Measurements from ENCODE around the gene SERP2.

DNA sequence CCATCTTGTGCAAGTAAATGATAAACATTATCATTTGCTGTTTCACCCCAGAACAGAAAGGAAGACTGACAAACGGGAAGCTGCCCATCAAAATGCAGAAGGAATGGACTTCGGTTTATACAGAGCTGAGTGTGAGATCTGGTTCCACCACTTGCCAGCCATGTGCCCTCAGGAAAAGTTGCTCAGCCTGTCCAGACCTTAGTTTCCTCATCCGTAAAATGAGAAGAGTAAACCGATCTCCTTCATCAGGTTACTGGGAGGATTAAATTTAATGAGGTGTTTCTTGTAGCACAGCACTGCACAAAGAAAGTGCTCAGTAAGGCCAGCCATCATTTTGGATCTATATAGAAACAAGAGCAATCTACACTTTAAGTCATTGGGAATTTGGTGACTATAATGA lies 36.7 kb upstream of the SERP2 start:
- TF ChIP-seq, protein P1, sequence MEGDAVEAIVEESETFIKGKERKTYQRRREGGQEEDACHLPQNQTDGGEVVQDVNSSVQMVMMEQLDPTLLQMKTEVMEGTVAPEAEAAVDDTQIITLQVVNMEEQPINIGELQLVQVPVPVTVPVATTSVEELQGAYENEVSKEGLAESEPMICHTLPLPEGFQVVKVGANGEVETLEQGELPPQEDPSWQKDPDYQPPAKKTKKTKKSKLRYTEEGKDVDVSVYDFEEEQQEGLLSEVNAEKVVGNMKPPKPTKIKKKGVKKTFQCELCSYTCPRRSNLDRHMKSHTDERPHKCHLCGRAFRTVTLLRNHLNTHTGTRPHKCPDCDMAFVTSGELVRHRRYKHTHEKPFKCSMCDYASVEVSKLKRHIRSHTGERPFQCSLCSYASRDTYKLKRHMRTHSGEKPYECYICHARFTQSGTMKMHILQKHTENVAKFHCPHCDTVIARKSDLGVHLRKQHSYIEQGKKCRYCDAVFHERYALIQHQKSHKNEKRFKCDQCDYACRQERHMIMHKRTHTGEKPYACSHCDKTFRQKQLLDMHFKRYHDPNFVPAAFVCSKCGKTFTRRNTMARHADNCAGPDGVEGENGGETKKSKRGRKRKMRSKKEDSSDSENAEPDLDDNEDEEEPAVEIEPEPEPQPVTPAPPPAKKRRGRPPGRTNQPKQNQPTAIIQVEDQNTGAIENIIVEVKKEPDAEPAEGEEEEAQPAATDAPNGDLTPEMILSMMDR (tag by site-specific recombination; IDR thresholded peaks at IDR 0.05), result no peak
- TF ChIP-seq, protein P2, sequence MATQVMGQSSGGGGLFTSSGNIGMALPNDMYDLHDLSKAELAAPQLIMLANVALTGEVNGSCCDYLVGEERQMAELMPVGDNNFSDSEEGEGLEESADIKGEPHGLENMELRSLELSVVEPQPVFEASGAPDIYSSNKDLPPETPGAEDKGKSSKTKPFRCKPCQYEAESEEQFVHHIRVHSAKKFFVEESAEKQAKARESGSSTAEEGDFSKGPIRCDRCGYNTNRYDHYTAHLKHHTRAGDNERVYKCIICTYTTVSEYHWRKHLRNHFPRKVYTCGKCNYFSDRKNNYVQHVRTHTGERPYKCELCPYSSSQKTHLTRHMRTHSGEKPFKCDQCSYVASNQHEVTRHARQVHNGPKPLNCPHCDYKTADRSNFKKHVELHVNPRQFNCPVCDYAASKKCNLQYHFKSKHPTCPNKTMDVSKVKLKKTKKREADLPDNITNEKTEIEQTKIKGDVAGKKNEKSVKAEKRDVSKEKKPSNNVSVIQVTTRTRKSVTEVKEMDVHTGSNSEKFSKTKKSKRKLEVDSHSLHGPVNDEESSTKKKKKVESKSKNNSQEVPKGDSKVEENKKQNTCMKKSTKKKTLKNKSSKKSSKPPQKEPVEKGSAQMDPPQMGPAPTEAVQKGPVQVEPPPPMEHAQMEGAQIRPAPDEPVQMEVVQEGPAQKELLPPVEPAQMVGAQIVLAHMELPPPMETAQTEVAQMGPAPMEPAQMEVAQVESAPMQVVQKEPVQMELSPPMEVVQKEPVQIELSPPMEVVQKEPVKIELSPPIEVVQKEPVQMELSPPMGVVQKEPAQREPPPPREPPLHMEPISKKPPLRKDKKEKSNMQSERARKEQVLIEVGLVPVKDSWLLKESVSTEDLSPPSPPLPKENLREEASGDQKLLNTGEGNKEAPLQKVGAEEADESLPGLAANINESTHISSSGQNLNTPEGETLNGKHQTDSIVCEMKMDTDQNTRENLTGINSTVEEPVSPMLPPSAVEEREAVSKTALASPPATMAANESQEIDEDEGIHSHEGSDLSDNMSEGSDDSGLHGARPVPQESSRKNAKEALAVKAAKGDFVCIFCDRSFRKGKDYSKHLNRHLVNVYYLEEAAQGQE (tag by site-specific recombination; IDR thresholded peaks at IDR 0.05), result no peak
- TF ChIP-seq ZNF670 (tag by site-specific recombination; IDR thresholded peaks at IDR 0.05; ENCODE audit: low read depth) (no peak), ZNF37A (tag by site-specific recombination; IDR thresholded peaks at IDR 0.05) (no peak), ZNF114 (tag by site-specific recombination; IDR thresholded peaks at IDR 0.05) (no peak)

Measured in HEK293 (cell line).